Brain microvascular endothelial cell (primary cell): ENCODE results near the gene MYOZ2.

Source experiments
- DNase-seq: peaks from one replicate; pipeline ENCODE4 v3.0.0-alpha.2; 2020
- H3K27ac ChIP-seq: fragments of 250-450 bp; sonication (Bioruptor Pico); 2 replicates; pipeline ENCODE4 v1.5.1; 2020; ENCODE audit warnings: mild to moderate bottlenecking, moderate library complexity
- H3K27me3 ChIP-seq: fragments of 250-450 bp; sonication (Bioruptor Pico); replicated peaks from 2 replicates; pipeline ENCODE4 v1.5.1; 2020; ENCODE audit warnings: mild to moderate bottlenecking
- H3K36me3 ChIP-seq: fragments of 250-450 bp; sonication (Bioruptor Pico); replicated peaks from 2 replicates; pipeline ENCODE4 v1.5.1; 2020; ENCODE audit warnings: mild to moderate bottlenecking
- H3K4me3 ChIP-seq: 2 replicates; pipeline ENCODE4 v1.5.1; 2011; ENCODE audit warnings: low read depth, mild to moderate bottlenecking, control low read depth, low read length, moderate library complexity
- CTCF ChIP-seq: IDR thresholded peaks from 2 replicates; pipeline ENCODE4 v1.5.1; 2011; ENCODE audit warnings: low read depth, mild to moderate bottlenecking, moderate library complexity, low read length, control low read depth, inconsistent platforms; ENCODE audit errors: missing control alignments
- in situ Hi-C: cut with HindIII; loops from 2 replicates; pipeline ENCODE4 v1.10.0; 2017; ENCODE audit warnings: low sequenced_read_pairs, low pct_ligation_motif_present

MYOZ2 gene

DNA sequence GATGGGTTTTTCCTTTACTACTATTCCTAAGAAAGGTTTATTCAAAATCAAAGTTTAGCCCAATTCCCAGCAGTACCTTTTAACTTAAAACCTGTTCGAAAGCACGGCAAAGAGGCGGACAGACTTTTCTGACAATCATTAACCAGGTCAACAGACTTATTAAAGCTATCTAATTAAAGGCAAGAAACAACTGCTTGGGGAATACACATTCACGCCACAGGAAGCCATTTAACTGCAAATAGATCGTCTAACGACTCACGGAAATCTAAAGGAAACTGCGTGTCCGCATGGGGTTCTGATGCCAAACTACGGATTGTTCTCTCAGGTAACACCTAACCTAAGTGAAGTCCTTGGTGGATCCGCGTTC is 76.2 kb downstream of the MYOZ2 start:
- Histone ChIP-seq H3K36me3 (no peaks in the 10 kb centered on the region), H3K27ac (peak overlapping the region; percentile 76), H3K27me3 (no peaks in the 10 kb centered on the region), H3K4me3 (peak overlapping the region; percentile 85)
- no peak for DNase-seq
- in situ Hi-C loops, result no loop called here
- no peak for TF ChIP-seq CTCF

DNA sequence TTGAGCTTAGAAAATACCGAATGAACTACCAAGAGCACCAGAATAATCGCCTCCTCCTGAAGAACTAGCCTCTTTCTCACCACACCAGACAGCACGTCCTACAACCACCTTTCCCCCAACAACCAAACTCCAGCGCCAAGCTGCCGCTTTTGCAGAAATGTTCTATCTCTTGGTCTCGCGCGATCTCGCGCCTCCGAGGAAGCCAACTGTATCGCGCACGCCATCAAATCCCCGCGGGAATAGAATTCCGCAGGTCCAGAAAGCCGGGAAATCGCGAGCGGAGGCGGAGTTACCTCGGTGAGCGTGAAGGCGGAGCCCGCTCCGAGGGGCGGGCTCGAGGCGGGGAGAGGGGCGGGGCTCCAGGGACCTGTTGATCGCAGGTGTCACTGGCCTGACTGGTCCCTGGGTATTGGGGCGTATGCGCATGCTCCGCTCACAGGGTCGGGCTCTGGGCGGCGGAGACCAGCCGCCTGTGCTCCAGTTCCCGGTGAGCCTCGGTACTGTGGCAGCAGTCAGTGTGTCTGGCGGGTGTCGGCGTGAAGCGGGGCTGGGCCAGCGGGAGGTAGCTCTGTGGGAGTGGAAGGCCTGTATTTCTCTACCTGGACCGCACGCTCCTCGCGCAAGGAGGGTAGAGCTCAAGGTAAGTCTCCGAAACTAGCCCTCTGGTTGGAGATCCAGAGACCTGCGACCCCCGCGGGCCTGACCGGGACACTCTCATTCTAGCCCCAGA is 76.8 kb downstream of the MYOZ2 start, which contains the start of gene USP53:
USP53 (plus strand) TSS at position 480 of the 730 bp plus-strand sequence. CDS start 27,047 bp downstream, outside the sequence.
- DNase-seq, result peak; percentile 99
- H3K27ac ChIP-seq, result peak within 1 kb of the TSS; percentile 87
- in situ Hi-C loops, result no loop called here
- no peak for TF ChIP-seq CTCF
- no peaks in the 10 kb centered on the region for H3K27me3 ChIP-seq
- no peaks in the 10 kb centered on the region for H3K36me3 ChIP-seq
- peak within 1 kb of the TSS; percentile 85 for H3K4me3 ChIP-seq

- peak overlapping the region; percentile 87 for H3K27ac ChIP-seq
- H3K36me3 ChIP-seq, result peaks cover 6% of the 10 kb centered on the region
- DNase-seq, result peak; percentile 97
- H3K27me3 ChIP-seq, result no peaks in the 10 kb centered on the region
- in situ Hi-C loops, result no loop called here
- H3K4me3 ChIP-seq, result peak overlapping the region; percentile 85
- TF ChIP-seq CTCF, result peak; percentile 66
Measured at GRCh38 chr4:119212964-119213606, 77.5 kb downstream of the MYOZ2 start.

DNA sequence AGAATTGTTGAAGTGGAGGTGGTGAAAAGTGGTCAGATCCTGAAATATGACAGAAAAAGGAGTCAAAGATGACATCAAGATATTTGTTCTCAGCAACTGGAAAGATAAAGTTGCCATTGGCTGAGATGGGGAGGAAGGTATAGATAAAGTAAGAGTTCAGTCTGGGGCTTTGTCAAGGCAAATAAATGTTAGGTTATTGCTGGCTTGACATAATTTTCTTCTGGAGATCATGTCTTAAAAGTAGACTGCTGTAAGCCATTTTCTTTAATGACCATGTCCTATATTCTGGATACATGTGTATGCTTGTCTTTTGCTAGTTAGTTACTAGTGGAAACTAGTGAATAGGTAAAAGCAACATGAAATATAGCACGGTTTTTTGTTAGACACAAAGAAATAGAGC is 82.5 kb downstream of the MYOZ2 start:
- no peak for TF ChIP-seq CTCF
- H3K27ac ChIP-seq, result no peak overlapping the region
- in situ Hi-C loops, result no loop called here
- H3K27me3 ChIP-seq, result no peaks in the 10 kb centered on the region
- no peak overlapping the region for H3K4me3 ChIP-seq
- DNase-seq, result no peak
- H3K36me3 ChIP-seq, result peaks cover 16% of the 10 kb centered on the region

DNA sequence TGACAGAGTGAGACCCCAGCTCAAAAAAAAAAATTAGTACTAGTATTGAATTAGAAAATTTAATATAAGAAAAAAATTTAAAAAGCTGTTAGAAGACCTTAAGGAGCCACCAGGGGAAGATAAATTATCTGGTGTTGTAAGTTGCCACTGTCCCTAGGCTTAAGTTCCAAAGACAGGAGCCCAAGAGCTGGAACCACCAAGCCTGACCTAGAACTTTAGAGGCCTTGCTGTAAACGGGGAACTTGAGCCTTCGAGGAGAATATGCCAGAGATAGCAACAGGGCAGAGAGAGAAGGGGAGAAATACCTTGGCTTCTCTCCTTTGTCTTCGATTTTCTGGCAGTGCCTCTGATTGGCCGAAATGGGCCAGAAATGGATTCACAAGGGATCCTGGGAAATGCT is 85.8 kb downstream of the MYOZ2 start:
- no peak for TF ChIP-seq CTCF
- in situ Hi-C loops, result no loop called here
- no peak for DNase-seq
- H3K36me3 ChIP-seq, result peaks cover 16% of the 10 kb centered on the region
- no peak overlapping the region for H3K4me3 ChIP-seq
- no peak overlapping the region for H3K27ac ChIP-seq
- no peaks in the 10 kb centered on the region for H3K27me3 ChIP-seq

- no peak for TF ChIP-seq CTCF
- DNase-seq, result no peak
- Histone ChIP-seq H3K36me3 (no peaks in the 10 kb centered on the region), H3K27ac (no peak overlapping the region), H3K27me3 (no peaks in the 10 kb centered on the region), H3K4me3 (no peak overlapping the region)
- in situ Hi-C loops, result no loop called here
Measured at GRCh38 chr4:119227690-119228089, 92.1 kb downstream of the MYOZ2 start.
